Esophagus muscularis mucosa (tissue), 4 donors: ENCODE measurements around the gene ENKD1. TPM values are rescaled to one million over a fixed set of nuclear protein-coding genes. Genes with fewer than 3 reads are reported as not detected.

Source experiments
- DNase-seq: peaks from one replicate; pipeline ENCODE4 v3.0.0-alpha.2; 2017; ENCODE audit errors: extremely low spot score
- H3K27ac ChIP-seq, 4 donors: fragments of 200-600 bp; sonication (generic); replicated peaks in 1 of 4; 1 replicate in 3 of 4; 2 replicates in 1 of 4; pipeline ENCODE4 v1.5.1; 2016 to 2019; ENCODE audit warnings: mild to moderate bottlenecking in 1 of 4
- H3K27me3 ChIP-seq, 4 donors: fragments of 200-600 bp; sonication (generic); one replicate each; pipeline versions ENCODE4 v1.5.1 to v1.6.0; 2016 to 2019
- H3K36me3 ChIP-seq, 4 donors: fragments of 200-600 bp; sonication (generic); one replicate each; pipeline ENCODE4 v1.5.1; 2016 to 2019
- H3K4me1 ChIP-seq, 4 donors: fragments of 200-600 bp; sonication (generic); one replicate each; pipeline ENCODE4 v1.5.1; 2016 to 2019
- H3K4me3 ChIP-seq, 4 donors: fragments of 200-600 bp; sonication (generic); 1 replicate in 2 of 4; 2 replicates in 2 of 4; pipeline ENCODE4 v1.5.1; 2016 to 2019; ENCODE audit warnings: mild to moderate bottlenecking in 4 of 4, moderate library complexity in 1 of 4
- H3K9me3 ChIP-seq, 4 donors: fragments of 200-600 bp; sonication (generic); 1 replicate in 3 of 4; 2 replicates in 1 of 4; pipeline ENCODE4 v1.5.1; 2016 to 2019
- CTCF ChIP-seq, 3 experiments: fragments of 200-600 bp in 2 of 3; fragments of 450-650 bp in 1 of 3; sonication (generic) in 2 of 3; IDR thresholded peaks; one replicate each; pipeline ENCODE4 v1.5.1; 2017 to 2019; ENCODE audit warnings: antibody characterized with exemption in 3 of 3, mild to moderate bottlenecking in 2 of 3, moderate library complexity in 1 of 3
- EP300 ChIP-seq: sonication (generic); formaldehyde crosslinking; IDR thresholded peaks from one replicate; pipeline ENCODE4 v1.6.1; 2017; ENCODE audit warnings: antibody characterized with exemption
- POLR2A ChIP-seq: fragments of 450-650 bp; IDR thresholded peaks from one replicate; pipeline ENCODE4 v1.6.1; 2017; ENCODE audit warnings: antibody characterized with exemption, moderate library complexity, mild to moderate bottlenecking, low read depth
- POLR2AphosphoS5 ChIP-seq, 2 donors: sonication (generic); formaldehyde crosslinking; IDR thresholded peaks; one replicate each; pipeline ENCODE4 v1.6.1; 2017; ENCODE audit warnings: antibody characterized with exemption in 2 of 2
- WGBS: methylation state at CpG from one replicate; pipeline ENCODE4 v1.1.5; 2018; 5-methylcytosine and 5-hydroxymethylcytosine counted together
- intact Hi-C: fragments of 100-400 bp; cut with DNase I; formaldehyde crosslinking; loops from one replicate; pipeline ENCODE4 v1.15.1; 2023
- total RNA-seq, 4 donors: library from RNA; depleted of rRNA; stranded (reverse); fragments of >200 nt; gene quantifications; one replicate each; pipeline versions ENCODE4 v1.1.0 to v1.2.1, GENCODE V29; 2016

ENKD1 gene
- total RNA-seq, 4 donors from 2014 or later = 24.5 to 47.3 (median 35.6) TPM

GRCh38 chr16:67665598-67665997 is 952 bp downstream of the ENKD1 start:
- Histone ChIP-seq H3K27ac (peak overlapping the region in 2 of 4 donors; percentile 88 to 92), H3K4me1 (peaks cover 31 to 54% (median 45%) of the 10 kb centered on the region in 4 donors), H3K9me3 (no peaks in the 10 kb centered on the region), H3K36me3 (peaks cover 0 to 29% (median 14%) of the 10 kb centered on the region in 4 donors), H3K4me3 (peak overlapping the region; percentile 67 to 91 (median 81)), H3K27me3 (no peaks in the 10 kb centered on the region)
- DNase-seq = no peak
- no peak for TF ChIP-seq CTCF (IDR thresholded peaks at IDR 0.05)
- intact Hi-C loops = loop anchor here (2.0 kb wide), 1 partner anchor 103 kb away; the partner anchor contains the start of gene CTCF
- WGBS = 78% methylated on average over 5 of the region's 5 CpGs

- peaks cover 0 to 29% (median 14%) of the 10 kb centered on the region in 4 donors for H3K36me3 ChIP-seq
- no peaks in the 10 kb centered on the region for H3K27me3 ChIP-seq
- TF ChIP-seq EP300 (no peak), CTCF (IDR thresholded peaks at IDR 0.05) (no peak), POLR2AphosphoS5 (IDR thresholded peaks at IDR 0.05) (no peak), POLR2A (no peak)
- 98% methylated on average over 6 of the region's 7 CpGs for WGBS
- no peak for DNase-seq
- intact Hi-C loops = loop anchor here (2.0 to 5.0 kb wide), 2 partner anchors 102 to 142 kb away; partner anchors contain the start of genes CTCF, RANBP10 and TSNAXIP1
- H3K9me3 ChIP-seq = no peaks in the 10 kb centered on the region
- H3K27ac ChIP-seq = no peak overlapping the region
- peaks cover 31 to 54% (median 45%) of the 10 kb centered on the region in 4 donors for H3K4me1 ChIP-seq
- H3K4me3 ChIP-seq = no peak overlapping the region
Observed at GRCh38 chr16:67664871-67665270, 1.7 kb downstream of the ENKD1 start.

GRCh38 chr16:67664258-67664657 is 2.3 kb downstream of the ENKD1 start:
- no peak for DNase-seq
- WGBS = 78% methylated on average over 4 of the region's 4 CpGs
- intact Hi-C loops = loop anchor here (2.0 to 5.0 kb wide), 2 partner anchors 101 to 143 kb away; partner anchors contain the start of genes CTCF, RANBP10 and TSNAXIP1
- H3K36me3 ChIP-seq = peaks cover 0 to 29% (median 14%) of the 10 kb centered on the region in 4 donors
- H3K27ac ChIP-seq = no peak overlapping the region
- H3K27me3 ChIP-seq = no peaks in the 10 kb centered on the region
- H3K4me3 ChIP-seq = no peak overlapping the region
- TF ChIP-seq CTCF (IDR thresholded peaks at IDR 0.05) (no peak), POLR2A (no peak), POLR2AphosphoS5 (IDR thresholded peaks at IDR 0.05) (no peak), EP300 (no peak)
- H3K9me3 ChIP-seq = no peaks in the 10 kb centered on the region
- H3K4me1 ChIP-seq = peaks cover 35 to 60% (median 49%) of the 10 kb centered on the region in 4 donors

- peaks cover 0 to 29% (median 14%) of the 10 kb centered on the region in 4 donors for H3K36me3 ChIP-seq
- H3K4me3 ChIP-seq = no peak overlapping the region
- H3K9me3 ChIP-seq = no peaks in the 10 kb centered on the region
- H3K27ac ChIP-seq = no peak overlapping the region
- TF ChIP-seq POLR2A (no peak), EP300 (no peak), POLR2AphosphoS5 (IDR thresholded peaks at IDR 0.05) (no peak), CTCF (IDR thresholded peaks at IDR 0.05) (no peak)
- intact Hi-C loops = loop anchor here (2.0 to 5.0 kb wide), 2 partner anchors 101 to 143 kb away; partner anchors contain the start of genes CTCF, RANBP10 and TSNAXIP1
- peaks cover 39 to 64% (median 53%) of the 10 kb centered on the region in 4 donors for H3K4me1 ChIP-seq
- 78% methylated on average over 1 of the region's 6 CpGs for WGBS
- no peak for DNase-seq
- H3K27me3 ChIP-seq = no peaks in the 10 kb centered on the region
Observed at GRCh38 chr16:67663877-67664222, 2.7 kb downstream of the ENKD1 start.
